Omental fat pad (tissue), 4 donors: ENCODE measurements around the gene UBL4A. TPM values are rescaled to one million over a fixed set of nuclear protein-coding genes. Genes with fewer than 3 reads are reported as not detected.

Experiments
- ATAC-seq: fragments of 150-250 bp; one replicate; pipeline ENCODE4 v1.9.1; 2016; ENCODE audit warnings: mild to moderate bottlenecking, moderate library complexity; ENCODE audit not compliant: low FRiP score
- DNase-seq: peaks from one replicate; pipeline ENCODE4 v3.0.0-alpha.2; 2019; ENCODE audit warnings: low spot score
- CTCF ChIP-seq, 3 donors: fragments of 450-650 bp; IDR thresholded peaks; one replicate each; pipeline ENCODE4 v1.5.1; 2016 to 2017; ENCODE audit warnings: antibody characterized with exemption in 3 of 3, mild to moderate bottlenecking in 3 of 3, moderate library complexity in 2 of 3
- total RNA-seq, 4 donors: library from RNA; depleted of rRNA; stranded (reverse); fragments of >200 nt; gene quantifications; one replicate each; pipeline ENCODE4 v1.1.0, GENCODE V29; 2016

The UBL4A gene
- total RNA-seq, 4 donors from 2014 or later = 21.3 to 43.0 (median 34.0) TPM

- DNase-seq (no peak), ATAC-seq (no peak)
- TF ChIP-seq CTCF (IDR thresholded peaks at IDR 0.05) = no peak
These were observed 13.5 kb downstream of the UBL4A start for GRCh38 chrX:154472685-154473632.

GRCh38 chrX:154471839-154472684 is 14.4 kb downstream of the UBL4A start:
- DNase-seq = no peak
- TF ChIP-seq CTCF (IDR thresholded peaks at IDR 0.05) = no peak

GRCh38 chrX:154470914-154471568 is 15.4 kb downstream of the UBL4A start:
- no peak for ATAC-seq
- no peak for DNase-seq
- TF ChIP-seq CTCF (IDR thresholded peaks at IDR 0.05) = no peak

More at GRCh38 chrX:154471839-154472684, 14.4 kb downstream of the UBL4A start:
- no peak for ATAC-seq

- no peak for TF ChIP-seq CTCF (IDR thresholded peaks at IDR 0.05)
- DNase-seq (no peak), ATAC-seq (no peak)
These were observed 16.0 kb downstream of the UBL4A start for GRCh38 chrX:154470434-154470833.

- DNase-seq (no peak), ATAC-seq (no peak)
- TF ChIP-seq CTCF (IDR thresholded peaks at IDR 0.05) = no peak
These were observed 16.5 kb downstream of the UBL4A start for GRCh38 chrX:154469880-154470279.

- no peak for TF ChIP-seq CTCF (IDR thresholded peaks at IDR 0.05)
- DNase-seq (no peak), ATAC-seq (no peak)
These were observed 17.3 kb downstream of the UBL4A start for GRCh38 chrX:154469114-154469513.
